ENCODE data around the gene ZNF701.

GRCh38 chr19:52626915-52627314 is 56.8 kb downstream of the ZNF701 start:
- TF ChIP-seq CTCF (IDR thresholded peaks at IDR 0.05) (no peak), EZH2 (IDR thresholded peaks at IDR 0.05) (no peak), EZH2phosphoT487 (IDR thresholded peaks at IDR 0.05) (no peak)
